Spleen (tissue), 11 donors: ENCODE results near the gene DDX60. TPM values are rescaled to one million over a fixed set of nuclear protein-coding genes. Genes with fewer than 3 reads are reported as not detected.

Source experiments
- DNase-seq: peaks from one replicate; pipeline ENCODE4 v3.0.0-alpha.2; 2020
- H3K27ac ChIP-seq, 8 donors: fragments of 200-600 bp; sonication (generic) in 7 of 8; 1 replicate in 4 of 8; 2 replicates in 4 of 8; pipeline versions ENCODE4 v1.5.0 to v1.8.0; 2016 to 2021; ENCODE audit warnings: inconsistent platforms in 4 of 8, mild to moderate bottlenecking in 4 of 8, moderate library complexity in 1 of 8
- H3K27me3 ChIP-seq, 7 donors: fragments of 200-600 bp; sonication (generic) in 6 of 7; replicated peaks in 1 of 7; 1 replicate in 4 of 7; 2 replicates in 3 of 7; pipeline versions ENCODE4 v1.5.0 to v1.8.0; 2016 to 2021; ENCODE audit warnings: inconsistent platforms in 3 of 7, mild to moderate bottlenecking in 1 of 7
- H3K36me3 ChIP-seq, 6 donors: fragments of 200-600 bp; sonication (generic) in 5 of 6; 1 replicate in 4 of 6; 2 replicates in 2 of 6; pipeline versions ENCODE4 v1.5.0 to v1.8.0; 2016 to 2021; ENCODE audit warnings: inconsistent platforms in 2 of 6
- H3K4me1 ChIP-seq, 6 donors: fragments of 200-600 bp; sonication (generic) in 5 of 6; 1 replicate in 3 of 6; 2 replicates in 3 of 6; pipeline versions ENCODE4 v1.5.0 to v1.8.0; 2016 to 2021; ENCODE audit warnings: inconsistent platforms in 3 of 6
- H3K4me3 ChIP-seq, 8 donors: fragments of 200-600 bp; sonication (generic) in 7 of 8; 1 replicate in 4 of 8; 2 replicates in 4 of 8; pipeline versions ENCODE4 v1.5.0 to v1.8.0; 2016 to 2021; ENCODE audit warnings: inconsistent platforms in 4 of 8, mild to moderate bottlenecking in 4 of 8, moderate library complexity in 2 of 8
- H3K9me3 ChIP-seq, 8 donors: fragments of 200-600 bp; sonication (generic) in 7 of 8; 1 replicate in 4 of 8; 2 replicates in 4 of 8; pipeline versions ENCODE4 v1.5.0 to v1.8.0; 2016 to 2021; ENCODE audit warnings: inconsistent platforms in 4 of 8
- POLR2A ChIP-seq, 3 donors: fragments of 450-650 bp; IDR thresholded peaks; one replicate each; pipeline ENCODE4 v1.5.1; 2017; ENCODE audit warnings: antibody characterized with exemption in 3 of 3, mild to moderate bottlenecking in 1 of 3
- POLR2AphosphoS5 ChIP-seq, 3 donors: sonication (generic); formaldehyde crosslinking; IDR thresholded peaks; one replicate each; pipeline ENCODE4 v1.5.1; 2017; ENCODE audit warnings: antibody characterized with exemption in 3 of 3
- WGBS, 5 donors: extraction: QIAGEN DNeasy Blood & Tissue Kit in 3 of 5; methylation state at CpG; one replicate each; pipeline versions ENCODE4 v1.1.5 to v1.1.7; 2013 to 2018; 5-methylcytosine and 5-hydroxymethylcytosine counted together
- intact Hi-C: fragments of 100-400 bp; cut with DNase I; formaldehyde crosslinking; loops from one replicate; pipeline ENCODE4 v1.15.0; 2023; ENCODE audit warnings: low total_unique reads
- polyA plus RNA-seq, 3 donors: library from polyadenylated mRNA; stranded (reverse); fragments of 200-250 nt; gene quantifications; one replicate each; pipeline ENCODE4 v1.2.1, GENCODE V29; 2013
- total RNA-seq, 7 donors: library from RNA; depleted of rRNA in 3 of 7; stranded (reverse); fragments of >200 nt in 3 of 7; fragmentation: NEBNext Ultra II Directional in 4 of 7; extraction: Animal tissue kit (Norgen Biotek cat#: 25700) in 4 of 7; gene quantifications; one replicate each; pipeline versions ENCODE4 v1.1.0 to v1.2.1, GENCODE V29; 2016 to 2021
- TF ChIP-seq, protein P1 (sequence below), 11 experiments: fragments of 200-600 bp in 7 of 11; fragments of 450-650 bp in 4 of 11; sonication (generic) in 4 of 11; IDR thresholded peaks in 8 of 11; conservative IDR thresholded peaks in 3 of 11; 1 replicate in 7 of 11; 2 replicates in 4 of 11; pipeline versions ENCODE4 v1.4.0 to v1.8.0; 2016 to 2021; ENCODE audit warnings: antibody characterized with exemption in 11 of 11, inconsistent platforms in 4 of 11, mild to moderate bottlenecking in 1 of 11
- donor health status: healthy with polysubstance abuse.
- donor health status: DM: no; HTN: no; CAD: no; lungs with moderate emphysema.
- donor health status: DM: no; HTN: no; CAD: no.
- donor health status: Bipolar disorder and iron deficiency.
- donor health status: healthy.
- donor health status: DM: no; HTN: no; CAD: no.
- donor health status: DM: yes; HTN: yes; CAD: no.

Gene DDX60
- total and polyA plus RNA-seq, 10 donors, result 7.5 to 56.2 (median 38.2) TPM

DNA sequence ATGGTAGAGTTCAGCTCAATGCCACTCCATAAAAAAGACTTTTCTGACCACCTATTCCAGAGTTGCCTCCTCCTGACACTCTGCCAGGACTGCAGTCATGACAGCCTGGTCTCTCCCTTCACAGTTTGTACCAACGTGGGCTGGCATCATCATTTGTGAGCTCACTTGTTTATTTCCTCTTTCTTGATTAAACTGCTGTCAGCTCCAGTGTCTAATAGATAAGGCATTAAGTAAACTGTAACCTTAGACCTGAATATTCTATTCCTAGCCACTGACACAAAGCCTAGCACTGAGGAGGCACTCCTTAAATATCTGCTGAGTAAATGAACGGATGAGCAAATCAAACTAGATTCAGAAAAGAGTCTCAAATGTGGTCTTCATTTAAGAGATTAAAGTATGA, 48.7 kb downstream of the DDX60 start:
- no peak overlapping the region for H3K27ac ChIP-seq
- H3K4me1 ChIP-seq, result peaks cover 0 to 1% (median 0%) of the 10 kb centered on the region in 6 donors
- intact Hi-C loops, result no loop called here
- H3K9me3 ChIP-seq, result no peaks in the 10 kb centered on the region
- H3K36me3 ChIP-seq, result peaks cover 0 to 100% (median 60%) of the 10 kb centered on the region in 6 donors
- DNase-seq, result no peak
- TF ChIP-seq, protein P1, sequence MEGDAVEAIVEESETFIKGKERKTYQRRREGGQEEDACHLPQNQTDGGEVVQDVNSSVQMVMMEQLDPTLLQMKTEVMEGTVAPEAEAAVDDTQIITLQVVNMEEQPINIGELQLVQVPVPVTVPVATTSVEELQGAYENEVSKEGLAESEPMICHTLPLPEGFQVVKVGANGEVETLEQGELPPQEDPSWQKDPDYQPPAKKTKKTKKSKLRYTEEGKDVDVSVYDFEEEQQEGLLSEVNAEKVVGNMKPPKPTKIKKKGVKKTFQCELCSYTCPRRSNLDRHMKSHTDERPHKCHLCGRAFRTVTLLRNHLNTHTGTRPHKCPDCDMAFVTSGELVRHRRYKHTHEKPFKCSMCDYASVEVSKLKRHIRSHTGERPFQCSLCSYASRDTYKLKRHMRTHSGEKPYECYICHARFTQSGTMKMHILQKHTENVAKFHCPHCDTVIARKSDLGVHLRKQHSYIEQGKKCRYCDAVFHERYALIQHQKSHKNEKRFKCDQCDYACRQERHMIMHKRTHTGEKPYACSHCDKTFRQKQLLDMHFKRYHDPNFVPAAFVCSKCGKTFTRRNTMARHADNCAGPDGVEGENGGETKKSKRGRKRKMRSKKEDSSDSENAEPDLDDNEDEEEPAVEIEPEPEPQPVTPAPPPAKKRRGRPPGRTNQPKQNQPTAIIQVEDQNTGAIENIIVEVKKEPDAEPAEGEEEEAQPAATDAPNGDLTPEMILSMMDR (IDR thresholded peaks at IDR 0.05 in 8 of 11, conservative IDR thresholded peaks at IDR 0.05 in 3 of 11), result no peak
- no peak for TF ChIP-seq POLR2A (IDR thresholded peaks at IDR 0.05)
- TF ChIP-seq POLR2AphosphoS5 (IDR thresholded peaks at IDR 0.05), result no peak
- 45 to 65% (median 52%) methylated on average over 2 of the region's 2 CpGs for WGBS, 5 donors
- no peaks in the 10 kb centered on the region for H3K27me3 ChIP-seq
- H3K4me3 ChIP-seq, result no peak overlapping the region

DNA sequence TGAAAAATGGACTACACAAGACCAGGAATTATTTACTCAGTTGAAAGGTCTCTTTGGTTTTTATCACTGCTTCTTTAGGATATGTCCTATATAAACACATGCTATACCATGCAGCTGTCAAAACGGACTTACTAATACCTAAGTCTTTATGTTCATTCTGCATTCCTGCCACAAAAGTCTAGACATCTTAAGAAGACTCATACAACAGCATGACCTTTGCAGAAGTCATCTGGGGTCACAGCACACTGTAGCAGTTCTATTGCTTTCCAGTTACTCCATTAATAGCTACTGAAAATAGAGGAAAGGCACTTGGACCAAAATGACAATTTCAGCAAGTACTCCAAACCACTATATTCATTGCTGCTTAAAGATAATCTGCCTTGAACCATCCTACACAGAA, 53.2 kb downstream of the DDX60 start:
- 79 to 94% (median 89%) methylated on average over 1 of the region's 1 CpG for WGBS, 5 donors
- H3K36me3 ChIP-seq, result peaks cover 0 to 99% (median 50%) of the 10 kb centered on the region in 6 donors
- intact Hi-C loops, result no loop called here

DNA sequence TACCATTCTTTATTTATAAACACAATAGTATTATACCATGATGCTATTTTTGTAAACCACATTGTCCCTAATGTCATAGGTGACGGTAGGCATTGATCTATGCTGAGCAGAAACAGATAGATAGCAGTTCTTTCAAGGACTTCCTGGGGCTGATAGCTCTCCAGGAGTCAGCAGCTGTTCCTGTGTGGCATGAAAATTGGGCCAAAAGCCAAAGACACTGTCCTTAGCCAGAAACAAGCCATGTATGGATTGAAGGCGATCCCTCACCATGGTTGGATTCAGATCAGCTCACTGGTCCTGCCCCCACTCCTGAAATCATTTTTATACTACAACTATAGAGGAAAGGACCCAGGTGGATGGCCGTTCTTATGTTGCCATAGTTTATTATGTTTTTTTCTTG, 53.6 kb downstream of the DDX60 start:
- Histone ChIP-seq H3K27ac (peak overlapping the region in 2 of 8 donors; percentile 10 to 22), H3K36me3 (peaks cover 0 to 99% (median 53%) of the 10 kb centered on the region in 6 donors), H3K4me1 (peaks cover 0 to 4% (median 0%) of the 10 kb centered on the region in 6 donors), H3K27me3 (no peaks in the 10 kb centered on the region), H3K9me3 (no peaks in the 10 kb centered on the region), H3K4me3 (no peak overlapping the region)
- intact Hi-C loops, result no loop called here
- WGBS, 5 donors, result 33 to 81% (median 74%) methylated on average over 3 of the region's 3 CpGs
- TF ChIP-seq POLR2A (IDR thresholded peaks at IDR 0.05) (no peak), POLR2AphosphoS5 (IDR thresholded peaks at IDR 0.05) (no peak)
- TF ChIP-seq, protein P1 (IDR thresholded peaks at IDR 0.05 in 8 of 11, conservative IDR thresholded peaks at IDR 0.05 in 3 of 11), result no peak
- DNase-seq, result no peak

More for the DNA sequence above, 53.2 kb downstream of the DDX60 start:
- TF ChIP-seq POLR2A (IDR thresholded peaks at IDR 0.05), result no peak
- TF ChIP-seq, protein P1 (IDR thresholded peaks at IDR 0.05 in 8 of 11, conservative IDR thresholded peaks at IDR 0.05 in 3 of 11), result no peak
- no peak for TF ChIP-seq POLR2AphosphoS5 (IDR thresholded peaks at IDR 0.05)
- Histone ChIP-seq H3K4me3 (no peak overlapping the region), H3K27ac (peak overlapping the region in 2 of 8 donors; percentile 10 to 22), H3K4me1 (peaks cover 0 to 4% (median 0%) of the 10 kb centered on the region in 6 donors), H3K9me3 (no peaks in the 10 kb centered on the region), H3K27me3 (no peaks in the 10 kb centered on the region)
- no peak for DNase-seq

DNA sequence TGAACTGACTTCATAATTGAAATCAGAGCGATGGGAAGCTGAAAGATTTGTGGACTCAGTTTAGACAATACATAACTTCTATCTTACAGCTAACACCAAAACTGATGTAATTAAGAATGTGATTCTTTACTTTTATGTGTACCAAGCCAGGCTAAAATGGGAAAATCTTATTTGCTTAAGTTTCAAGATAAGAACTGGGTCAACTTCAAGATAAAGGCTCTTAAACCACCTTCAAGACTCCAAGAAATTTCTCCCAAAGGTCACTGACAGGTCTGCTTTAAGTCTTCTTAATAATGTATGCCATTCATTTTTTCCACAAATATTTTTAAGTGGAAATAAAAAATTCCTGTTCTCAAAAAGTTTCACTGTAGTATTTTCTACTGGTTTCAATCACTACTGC, 55.5 kb downstream of the DDX60 start:
- peaks cover 0 to 91% (median 42%) of the 10 kb centered on the region in 6 donors for H3K36me3 ChIP-seq
- WGBS, 5 donors, result 94 to 100% (median 100%) methylated on average over 1 of the region's 1 CpG
- H3K27ac ChIP-seq, result no peak overlapping the region
- peaks cover 0 to 7% (median 0%) of the 10 kb centered on the region in 6 donors for H3K4me1 ChIP-seq
- intact Hi-C loops, result no loop called here
- no peaks in the 10 kb centered on the region for H3K9me3 ChIP-seq
- no peak for DNase-seq
- no peak overlapping the region for H3K4me3 ChIP-seq
- H3K27me3 ChIP-seq, result no peaks in the 10 kb centered on the region
- TF ChIP-seq POLR2A (IDR thresholded peaks at IDR 0.05) (no peak), POLR2AphosphoS5 (IDR thresholded peaks at IDR 0.05) (no peak)
- TF ChIP-seq, protein P1 (IDR thresholded peaks at IDR 0.05 in 8 of 11, conservative IDR thresholded peaks at IDR 0.05 in 3 of 11), result no peak
